Forelimb muscle (tissue), 1 donor: ENCODE data around the gene GFRA1. TPM values are rescaled to one million over a fixed set of nuclear protein-coding genes. Genes with fewer than 3 reads are reported as not detected.
A peak's percentile ranks its signal among the peaks of the same experiment; 100 is the strongest.

Experiments
- DNase-seq: peaks from one replicate; pipeline ENCODE4 v3.0.0-alpha.2; 2013; ENCODE audit warnings: low read depth
- polyA plus RNA-seq: library from polyadenylated mRNA; unstranded; fragments of 120-200 nt; gene quantifications from one replicate; pipeline ENCODE4 v1.2.1, GENCODE V29; 2013; ENCODE audit not compliant: insufficient read length

GFRA1 gene
- polyA plus RNA-seq, 1 donor = 22.2 TPM

GRCh38 chr10:116160271-116160670 is 112.7 kb downstream of the GFRA1 start:
- DNase-seq = no peak

GRCh38 chr10:116159197-116159596 is 113.8 kb downstream of the GFRA1 start:
- no peak for DNase-seq

GRCh38 chr10:116158036-116158435 is 115.0 kb downstream of the GFRA1 start:
- no peak for DNase-seq

GRCh38 chr10:116157485-116157884 is 115.5 kb downstream of the GFRA1 start:
- no peak for DNase-seq

DNA sequence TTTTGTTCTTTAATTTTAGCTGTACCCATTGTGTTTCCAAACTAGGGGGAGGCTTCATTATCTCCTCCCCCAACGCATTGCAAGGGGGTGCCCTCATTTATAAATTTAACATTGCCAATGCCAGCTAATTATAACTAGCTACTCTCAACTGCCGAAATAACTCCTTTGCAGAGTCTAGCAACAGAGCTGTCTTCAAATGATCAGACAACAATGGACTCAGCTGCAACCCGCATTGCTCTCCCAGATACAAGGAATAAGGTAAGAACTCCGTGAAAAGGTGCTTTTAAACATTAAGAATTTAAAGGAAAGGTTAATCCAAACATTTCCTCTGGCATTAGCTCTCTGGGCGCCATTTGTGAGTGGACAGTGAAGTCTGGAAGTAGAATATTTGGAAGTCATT is 116.2 kb downstream of the GFRA1 start:
- DNase-seq = no peak

DNA sequence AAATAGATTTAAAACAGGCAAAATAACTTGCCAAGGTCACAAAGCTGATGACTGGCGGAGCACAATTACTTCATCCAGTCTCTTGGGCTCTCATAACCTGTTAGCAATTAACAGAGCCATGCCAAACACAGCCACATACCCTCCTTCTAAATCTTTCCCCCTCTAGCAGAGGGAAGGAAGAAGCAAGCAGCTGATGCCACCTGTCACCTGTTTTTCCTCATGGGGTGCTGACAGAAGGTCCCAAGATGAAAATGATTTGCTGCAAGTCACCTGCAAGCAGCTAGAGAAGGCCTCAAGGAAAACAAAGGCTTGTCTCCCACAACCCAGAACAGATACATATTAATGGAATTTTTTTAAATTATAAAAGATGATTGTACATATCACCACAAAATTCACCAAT is 117.8 kb downstream of the GFRA1 start:
- no peak for DNase-seq

DNA sequence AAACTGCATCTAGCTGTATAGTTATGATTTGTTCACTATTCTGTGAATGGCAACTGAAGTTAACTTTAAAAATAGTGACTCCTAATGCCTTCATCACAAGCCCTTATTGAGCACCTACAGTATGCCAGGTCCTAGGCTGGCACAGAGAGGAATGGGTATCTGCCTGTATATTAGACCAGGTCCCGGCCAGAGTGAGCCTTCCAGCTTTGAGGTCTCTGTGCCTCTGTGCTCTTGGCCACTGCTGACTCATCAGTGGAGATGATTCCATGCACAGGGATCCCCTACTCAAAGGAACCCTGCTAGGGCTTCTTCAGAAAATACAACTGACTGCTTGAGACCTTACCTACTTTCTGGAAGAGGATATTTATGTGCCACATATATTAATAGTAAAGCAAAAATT is 118.4 kb downstream of the GFRA1 start:
- no peak for DNase-seq

DNA sequence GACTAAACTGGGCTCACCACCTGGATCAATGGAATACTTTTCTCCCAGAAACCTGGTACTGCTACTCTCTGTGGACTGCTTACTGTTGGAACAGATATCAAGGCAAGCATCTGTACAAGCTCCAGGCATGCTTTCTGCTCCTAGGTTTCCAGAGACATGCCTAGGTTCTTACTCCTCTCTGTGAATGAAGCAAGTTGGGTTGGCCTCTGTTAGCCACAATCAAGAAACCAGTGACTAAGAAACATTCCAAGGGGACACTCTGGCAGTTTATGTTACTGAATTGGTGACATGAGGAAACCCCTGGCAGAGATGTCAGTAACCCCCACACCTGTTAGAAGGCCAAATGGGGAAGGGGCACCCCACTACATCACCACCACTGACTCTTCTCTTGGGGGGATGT is 121.9 kb downstream of the GFRA1 start:
- DNase-seq = no peak

DNA sequence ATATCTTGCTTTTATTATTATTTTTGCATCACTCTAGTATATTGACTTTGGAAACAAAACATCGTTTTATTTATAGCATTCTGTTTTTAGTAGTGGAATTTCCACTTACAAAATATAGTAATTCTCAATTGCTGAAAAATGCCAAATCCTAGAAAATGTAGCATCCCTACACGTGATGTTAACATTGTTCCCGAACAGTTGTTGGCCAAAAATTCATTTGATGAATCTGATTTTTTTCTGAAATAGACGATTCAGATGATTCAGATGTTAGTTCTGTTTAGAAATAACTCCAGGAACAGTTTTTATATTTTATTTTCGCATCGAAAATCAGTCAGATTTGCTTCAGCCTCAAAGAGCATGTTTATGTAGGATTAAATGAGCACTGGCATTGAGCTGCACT is 122.4 kb downstream of the GFRA1 start:
- peak; percentile 24 for DNase-seq

- DNase-seq = no peak
These were observed 125.7 kb downstream of the GFRA1 start for GRCh38 chr10:116147147-116147905.

DNA sequence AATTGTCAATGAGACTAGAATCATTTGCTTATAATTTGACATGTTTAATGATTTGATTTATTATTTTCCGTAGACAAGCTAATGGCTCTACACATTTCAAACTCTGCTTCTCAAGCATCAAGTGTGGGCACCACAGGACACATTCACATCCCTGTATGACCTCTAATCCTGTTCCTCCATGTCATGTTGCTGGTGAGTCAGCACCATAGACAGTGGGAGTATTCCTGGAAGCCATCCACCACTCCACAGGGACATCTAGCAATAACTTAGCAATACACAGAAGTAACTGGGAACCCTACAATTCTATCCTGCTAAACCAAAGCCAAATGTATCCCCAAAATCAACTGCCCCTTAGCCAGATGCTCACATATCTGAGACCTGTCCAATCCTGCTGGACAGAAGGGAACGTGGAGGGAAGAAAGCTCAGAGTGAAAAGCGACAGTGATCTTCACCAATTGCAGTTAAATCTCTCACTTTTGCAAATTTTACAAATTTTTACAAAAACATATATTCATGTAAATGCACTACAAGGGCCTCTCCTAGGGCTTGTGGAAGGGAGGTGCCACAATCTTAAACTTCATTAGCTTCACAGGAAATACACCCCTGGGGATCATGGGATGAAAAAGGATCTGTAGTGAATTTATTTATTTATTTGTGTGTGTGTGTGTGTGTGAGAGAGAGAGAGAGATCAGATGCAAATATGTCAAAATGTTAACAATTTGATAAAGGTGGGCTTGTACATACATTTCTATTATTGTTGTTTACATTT is 126.5 kb downstream of the GFRA1 start:
- no peak for DNase-seq

DNA sequence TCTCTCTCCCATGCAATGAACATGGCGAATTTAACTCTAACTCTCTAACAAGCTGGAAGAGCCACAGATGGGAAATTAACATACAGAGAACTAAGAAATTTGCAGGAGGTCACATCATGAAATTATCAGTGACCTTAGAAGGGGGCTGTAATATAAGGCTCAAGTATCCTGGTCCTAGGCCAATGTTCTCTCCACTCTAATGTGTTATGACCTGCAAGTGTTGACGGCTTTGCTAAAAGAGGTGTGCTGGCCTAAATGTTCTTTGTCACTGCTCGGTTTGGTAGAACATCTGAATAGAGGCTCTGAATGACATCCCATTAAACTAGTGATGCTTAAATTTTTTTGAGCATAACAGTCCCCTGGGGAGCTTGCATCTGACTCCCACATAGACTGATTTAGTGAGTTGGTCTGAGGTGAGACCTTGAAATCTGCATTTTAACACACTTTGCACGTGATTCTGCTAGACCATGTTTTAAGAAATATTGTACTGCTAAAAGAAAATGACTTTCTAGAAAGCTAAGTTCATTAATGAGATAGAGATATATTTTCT is 129.3 kb downstream of the GFRA1 start:
- no peak for DNase-seq

GRCh38 chr10:116141855-116142254 is 131.2 kb downstream of the GFRA1 start:
- DNase-seq = no peak

- DNase-seq = no peak
These were observed 131.8 kb downstream of the GFRA1 start for GRCh38 chr10:116141246-116141645.

DNA sequence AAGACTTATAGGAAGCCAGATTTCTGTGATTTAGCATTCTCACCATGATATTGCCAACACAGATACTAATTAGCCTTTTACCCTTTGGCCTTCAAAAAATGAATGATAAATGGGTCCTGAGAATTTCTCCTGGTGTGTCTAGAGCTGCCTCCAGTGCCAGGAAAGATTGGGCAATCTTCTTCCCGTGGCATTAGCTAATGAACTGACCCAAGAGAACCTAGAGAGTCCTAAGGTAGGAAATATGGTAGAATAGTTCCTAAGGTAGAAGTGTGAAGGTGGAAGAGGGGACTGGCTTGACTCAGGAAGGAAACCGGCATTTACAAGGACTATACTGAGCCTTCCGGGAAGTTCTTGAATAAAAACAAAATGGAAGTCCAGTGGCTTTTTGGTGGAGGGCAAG is 133.1 kb downstream of the GFRA1 start:
- DNase-seq = no peak

GRCh38 chr10:116138897-116139296 is 134.1 kb downstream of the GFRA1 start:
- no peak for DNase-seq

DNA sequence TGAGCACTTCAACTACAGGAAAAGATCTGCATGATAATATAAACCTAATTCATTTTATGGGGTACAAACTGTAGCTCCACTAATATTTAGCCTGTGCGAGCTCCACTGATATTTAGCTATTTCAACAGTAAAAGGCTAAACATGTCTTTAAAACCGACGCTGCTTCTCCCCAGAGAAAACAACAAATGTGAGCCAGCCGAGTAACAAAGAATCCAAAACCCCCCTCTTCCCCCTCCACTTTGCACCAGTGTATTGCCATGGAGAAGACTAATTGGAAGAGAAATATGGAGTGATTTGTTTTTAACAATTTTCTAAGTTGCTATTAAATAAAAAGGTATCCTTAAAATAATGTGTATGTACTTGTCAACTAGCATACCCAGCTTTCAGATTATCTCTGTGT is 136.7 kb downstream of the GFRA1 start:
- no peak for DNase-seq

DNA sequence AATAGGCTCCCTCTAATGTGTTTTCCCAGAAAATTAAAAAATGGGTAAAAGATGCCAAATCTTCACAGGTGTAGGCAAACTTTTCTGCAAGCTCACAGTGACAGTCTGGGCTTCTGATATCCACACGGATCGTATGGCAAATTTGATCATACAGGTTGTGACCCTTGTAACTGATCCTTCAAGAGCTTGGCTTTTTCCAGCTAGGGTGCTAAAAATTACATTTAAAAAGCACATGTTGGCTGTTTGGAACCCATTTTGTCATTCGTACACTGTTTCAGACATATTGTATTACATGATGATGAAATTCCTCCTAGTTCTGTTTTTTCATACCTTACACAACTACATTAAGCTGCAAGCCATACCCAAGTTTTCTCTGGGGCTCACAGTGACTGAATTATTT is 138.7 kb downstream of the GFRA1 start:
- DNase-seq = no peak

DNA sequence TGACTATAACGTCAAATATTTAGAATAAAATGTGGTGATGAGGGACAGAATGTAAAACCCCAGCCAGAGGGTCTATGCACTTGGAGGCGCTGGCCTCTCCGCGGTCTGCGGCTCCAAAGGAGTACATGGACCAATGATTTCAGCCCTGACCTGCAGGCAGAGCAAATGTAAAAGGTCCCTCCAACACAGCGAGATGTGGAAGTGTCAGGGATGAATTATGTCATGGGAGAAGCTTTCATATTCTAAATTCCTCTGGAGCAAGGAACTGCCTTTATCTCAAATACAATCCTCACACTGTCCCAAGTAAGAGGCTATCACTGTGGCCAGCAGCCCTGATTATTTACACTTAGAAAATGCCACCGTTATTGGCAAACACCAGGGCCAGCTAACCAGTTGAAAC is 139.4 kb downstream of the GFRA1 start:
- no peak for DNase-seq

DNA sequence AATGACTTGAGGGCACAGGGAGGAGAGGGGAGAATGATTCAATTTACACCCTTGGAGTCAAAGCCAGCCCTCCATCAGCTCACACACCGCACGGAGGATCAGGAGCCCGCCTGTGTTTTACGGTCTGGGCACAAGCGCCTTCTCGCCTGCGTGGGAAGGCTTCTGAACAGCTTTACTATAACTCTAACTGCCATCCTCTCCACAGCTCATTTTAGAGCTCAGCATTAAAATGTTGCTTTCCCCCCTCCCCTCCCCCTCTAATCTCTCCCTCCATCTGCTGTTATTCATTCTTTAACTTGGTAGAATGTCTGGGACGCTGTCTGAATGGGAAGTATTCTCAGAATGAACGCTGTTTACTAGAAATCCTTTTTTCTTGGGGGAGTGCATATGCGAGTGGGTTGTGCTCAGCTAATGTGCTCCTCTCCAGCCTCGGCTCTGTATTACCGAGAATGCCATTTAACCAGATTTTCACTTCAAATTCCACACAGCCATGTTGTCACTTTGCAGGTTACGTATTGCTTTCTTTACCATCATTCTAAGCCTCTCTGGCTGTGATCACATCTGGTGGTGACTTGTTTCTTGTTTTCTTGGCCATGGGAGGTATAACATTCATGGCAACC is 140.1 kb downstream of the GFRA1 start:
- no peak for DNase-seq

GRCh38 chr10:116130006-116130405 is 143.0 kb downstream of the GFRA1 start:
- DNase-seq = no peak

GRCh38 chr10:116126954-116127695 is 145.9 kb downstream of the GFRA1 start:
- no peak for DNase-seq
